ENCODE data around the gene ENPP1. TPM values are rescaled to one million over a fixed set of nuclear protein-coding genes. Genes with fewer than 3 reads are reported as not detected.

The ENPP1 gene
- total RNA-seq, 1 experiment from 2014 or later, result 5.0 TPM

DNA sequence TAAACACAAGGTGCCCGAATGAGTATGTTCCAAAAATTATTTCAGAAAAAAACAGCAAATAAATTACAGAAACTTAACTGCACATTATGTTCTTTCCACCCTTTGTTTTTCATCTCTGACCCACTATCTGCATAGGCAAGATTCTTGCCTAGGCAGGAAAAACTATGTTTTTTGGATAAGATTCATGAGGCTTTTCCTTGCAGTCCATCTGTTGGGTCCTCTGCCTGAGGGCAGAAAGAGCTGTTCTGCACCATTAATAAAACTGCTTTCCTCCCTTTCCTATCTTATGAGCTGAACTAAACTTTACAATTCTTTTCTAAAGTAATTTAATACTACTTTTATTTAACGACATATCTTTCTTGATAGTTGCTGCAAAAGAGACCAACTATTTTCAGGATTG, 21.1 kb downstream of the ENPP1 start:
- no peak for DNase-seq (ENCODE audit: low spot score)

DNA sequence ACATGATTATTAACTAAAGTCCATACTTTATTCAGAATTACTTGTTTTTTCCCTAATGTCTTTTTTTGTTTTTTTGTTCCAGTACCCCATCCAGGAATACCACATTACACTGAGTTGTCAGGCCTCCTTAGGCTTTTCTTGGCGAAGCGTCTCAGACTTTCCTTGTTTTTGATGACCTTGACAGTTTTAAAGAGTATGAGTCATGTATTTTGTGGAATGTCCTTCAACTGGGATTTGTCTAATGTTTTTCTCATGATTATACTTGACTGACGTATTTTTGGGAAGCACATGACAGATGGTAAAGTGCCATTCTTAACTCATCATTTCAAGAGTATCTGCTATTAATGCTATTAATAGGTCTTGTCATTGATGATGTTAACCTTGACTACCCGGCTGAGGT, 23.6 kb downstream of the ENPP1 start:
- DNase-seq (ENCODE audit: low spot score), result peak; percentile 59

DNA sequence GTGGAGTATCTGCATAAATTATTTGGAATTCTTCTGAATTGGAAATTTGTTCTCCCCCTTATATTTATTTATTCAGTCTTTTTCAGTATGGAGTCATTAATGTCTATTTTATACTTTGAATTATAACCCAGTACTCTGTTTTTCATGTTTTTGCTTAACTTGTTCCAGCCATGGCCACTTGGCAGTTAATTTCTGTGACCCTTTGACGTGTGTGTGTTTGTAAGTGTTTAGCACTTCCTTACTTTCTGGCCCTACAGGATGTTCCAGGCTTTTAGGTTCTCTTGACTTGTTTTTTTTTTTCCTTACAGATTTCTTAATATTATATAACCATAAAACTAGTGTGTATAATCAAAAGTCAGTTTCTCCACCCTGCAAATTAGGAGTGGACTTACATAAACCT, 24.1 kb downstream of the ENPP1 start:
- DNase-seq (ENCODE audit: low spot score), result no peak

DNA sequence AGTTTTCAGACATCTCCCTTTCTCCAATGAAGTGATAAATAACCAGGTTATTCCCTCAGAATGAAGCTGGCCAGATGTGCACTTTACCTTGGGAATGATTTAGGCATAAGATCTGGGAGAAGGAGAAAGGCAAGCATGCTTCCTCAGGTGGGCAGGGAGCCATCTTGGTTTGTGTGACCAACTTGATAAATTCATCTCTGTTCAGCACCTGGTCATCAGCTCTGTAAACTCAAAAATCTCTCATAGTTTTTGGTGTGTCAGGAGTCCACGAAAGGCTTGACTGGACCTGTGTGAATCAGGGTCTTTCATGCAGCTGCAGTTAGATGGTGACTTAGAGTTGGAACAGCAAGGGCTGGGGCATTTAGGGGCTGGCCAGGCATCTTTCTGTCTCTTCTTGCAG, 24.5 kb downstream of the ENPP1 start:
- no peak for DNase-seq (ENCODE audit: low spot score)

DNA sequence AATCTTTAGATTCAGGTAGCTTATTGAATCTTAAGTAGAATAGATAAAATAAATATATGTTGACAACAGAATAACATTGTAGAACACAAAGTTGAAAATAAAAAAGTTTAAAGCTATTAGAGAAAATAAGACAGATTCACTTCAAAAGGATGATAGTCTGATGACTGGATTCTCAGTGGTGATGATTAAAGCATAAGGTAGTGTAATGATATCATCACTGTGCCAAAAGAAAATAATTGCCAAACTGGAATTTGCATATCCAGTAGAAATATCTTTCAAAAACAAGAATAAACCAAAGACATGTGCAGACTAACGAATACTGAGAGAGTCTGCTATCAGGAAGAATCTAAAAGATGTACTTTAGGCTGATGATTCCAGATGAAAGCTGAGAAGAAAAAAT, 30.2 kb downstream of the ENPP1 start:
- no peak for DNase-seq (ENCODE audit: low spot score)

DNA sequence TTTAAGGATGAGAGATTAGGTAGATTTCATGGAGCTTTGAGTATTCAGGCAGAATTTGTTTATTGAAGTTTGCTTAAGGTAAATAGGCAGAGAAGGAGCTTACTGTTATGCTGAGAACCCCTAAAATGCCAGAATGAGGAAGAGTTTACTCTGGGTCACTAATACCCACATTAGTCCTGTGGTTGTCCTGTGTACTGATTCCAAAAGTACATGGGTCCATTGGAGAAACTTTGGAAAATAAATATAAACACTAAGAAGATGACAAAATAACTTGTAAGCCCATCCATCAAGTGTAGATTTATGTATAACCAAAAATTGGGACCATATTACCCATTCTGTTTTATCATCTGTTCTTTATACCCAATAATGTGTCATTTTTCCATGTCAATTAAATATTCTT, 31.6 kb downstream of the ENPP1 start:
- no peak for DNase-seq (ENCODE audit: low spot score)

DNA sequence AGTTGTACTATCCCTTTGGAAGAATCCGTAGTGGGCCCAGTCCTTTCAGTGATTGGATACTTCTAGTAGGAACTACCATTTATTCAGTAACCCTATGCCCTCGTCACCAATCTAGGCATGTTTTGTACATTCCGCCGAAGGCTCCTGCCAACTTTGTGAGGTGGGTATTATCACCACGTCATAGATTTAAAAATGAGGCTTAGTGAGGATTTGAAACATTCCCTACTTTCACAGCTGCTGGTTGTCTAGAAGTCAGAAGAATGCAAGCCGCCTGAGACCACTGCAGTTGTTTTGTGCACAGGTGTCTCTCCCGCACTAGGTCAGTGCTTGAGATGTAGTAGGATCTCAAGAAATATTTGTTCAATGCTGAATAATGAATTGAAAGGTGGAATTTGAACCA, 32.6 kb downstream of the ENPP1 start:
- no peak for DNase-seq (ENCODE audit: low spot score)

DNA sequence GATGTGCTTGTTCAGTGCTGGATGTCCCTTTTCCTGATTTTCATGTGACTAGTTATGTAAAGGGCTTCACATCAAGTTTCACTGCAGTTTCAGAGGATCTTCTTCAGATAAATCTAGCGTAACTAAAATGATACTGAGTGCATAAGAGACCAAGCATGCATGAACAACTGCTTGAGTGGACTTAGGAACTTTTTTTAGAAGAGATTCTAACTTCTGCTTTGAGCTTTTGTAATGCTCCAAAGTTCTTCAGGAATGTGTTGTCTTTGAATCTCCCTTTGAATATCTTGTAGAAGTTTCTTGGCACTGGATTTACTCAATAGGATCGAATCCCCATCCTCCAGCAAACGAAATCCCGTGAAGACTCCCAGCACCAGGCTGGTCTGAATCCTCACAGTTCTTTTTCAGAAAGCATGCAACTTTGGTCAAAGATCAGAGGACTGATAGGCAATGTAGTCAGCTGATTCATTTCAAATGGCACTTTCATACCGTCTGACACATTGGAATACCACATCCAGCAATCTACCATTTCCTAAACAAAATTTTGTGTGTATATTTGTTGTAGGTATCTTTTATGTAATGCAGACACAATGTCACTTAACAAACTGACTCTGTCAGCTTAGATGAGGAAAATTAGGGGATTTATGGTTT, 33.2 kb downstream of the ENPP1 start:
- no peak for DNase-seq (ENCODE audit: low spot score)

DNA sequence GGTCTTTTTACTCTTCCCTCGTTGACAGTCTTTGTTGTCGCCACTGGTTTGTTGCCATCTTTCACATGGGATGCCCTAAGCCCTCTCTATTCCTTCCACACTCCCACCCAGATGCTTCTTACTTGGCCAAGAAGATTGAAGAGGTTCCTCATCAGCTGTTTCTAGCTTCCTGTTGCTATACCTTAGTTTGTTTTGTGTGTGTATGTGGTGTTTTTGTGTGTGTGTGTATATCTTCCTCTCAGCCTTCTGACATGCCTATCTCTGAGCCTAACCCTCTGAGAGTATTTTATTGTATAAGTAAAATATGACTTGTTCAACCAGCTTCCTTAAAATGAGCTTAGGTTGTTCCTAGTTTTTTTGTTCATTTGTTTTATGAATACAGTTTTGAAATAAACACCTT, 35.9 kb downstream of the ENPP1 start:
- DNase-seq (ENCODE audit: low spot score), result no peak

DNA sequence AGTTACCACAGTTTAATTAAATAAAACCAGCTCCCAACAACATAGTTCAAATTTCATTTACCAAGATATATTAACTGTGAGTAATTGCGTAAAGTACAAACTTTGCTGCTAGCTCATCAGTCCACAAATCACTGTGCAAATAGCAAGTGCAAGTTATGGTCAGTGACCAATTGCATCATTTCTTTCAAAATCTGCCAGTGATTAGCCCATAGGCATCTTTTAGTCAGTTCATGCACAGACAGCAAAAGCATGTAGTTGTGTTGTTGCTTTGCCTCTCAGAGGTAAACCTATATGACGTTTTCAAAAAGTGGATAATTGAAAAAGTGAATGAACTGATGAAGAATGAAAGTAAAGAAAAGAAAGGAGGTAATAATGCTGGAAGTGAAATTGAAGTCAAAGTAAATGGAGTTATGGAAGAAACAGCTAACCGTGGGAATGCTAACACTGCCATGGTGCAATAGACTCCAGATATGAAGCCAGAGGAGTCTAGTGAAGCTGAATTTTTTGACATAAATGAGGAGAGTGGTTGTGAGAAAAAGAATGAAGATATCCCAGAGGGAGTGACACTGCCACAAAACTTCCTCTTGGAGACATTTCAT, 36.5 kb downstream of the ENPP1 start:
- no peak for DNase-seq (ENCODE audit: low spot score)

DNA sequence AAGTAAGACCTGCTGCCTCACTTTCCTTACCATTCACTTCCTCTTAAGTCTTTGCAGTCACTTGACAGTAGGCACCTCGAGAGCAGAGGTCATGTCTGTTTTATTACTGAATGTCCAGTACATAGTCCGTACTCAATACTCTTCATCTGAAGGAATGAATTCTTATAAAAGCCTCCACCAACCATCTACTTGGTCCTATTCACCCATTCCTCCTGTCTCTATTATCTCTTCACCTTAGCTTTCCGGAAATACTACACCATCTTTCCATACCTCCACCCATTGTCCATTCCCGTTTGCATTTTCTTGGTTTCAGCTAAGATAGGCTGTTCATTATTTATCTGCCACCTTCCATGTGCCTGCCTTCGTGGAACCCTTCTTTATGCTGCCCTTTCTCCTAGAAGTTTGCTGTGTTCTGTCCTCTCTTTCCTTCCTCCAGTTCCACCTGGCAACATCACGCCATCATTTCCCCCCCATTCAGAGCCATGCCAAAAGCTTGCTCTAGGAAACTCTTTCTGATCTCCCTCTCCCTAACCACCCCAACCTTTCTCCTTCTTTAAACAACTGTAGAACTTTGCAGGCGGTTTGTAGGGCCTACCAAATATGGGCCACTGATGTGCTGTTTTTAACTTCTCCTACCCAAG, 38.3 kb downstream of the ENPP1 start:
- no peak for DNase-seq (ENCODE audit: low spot score)

DNA sequence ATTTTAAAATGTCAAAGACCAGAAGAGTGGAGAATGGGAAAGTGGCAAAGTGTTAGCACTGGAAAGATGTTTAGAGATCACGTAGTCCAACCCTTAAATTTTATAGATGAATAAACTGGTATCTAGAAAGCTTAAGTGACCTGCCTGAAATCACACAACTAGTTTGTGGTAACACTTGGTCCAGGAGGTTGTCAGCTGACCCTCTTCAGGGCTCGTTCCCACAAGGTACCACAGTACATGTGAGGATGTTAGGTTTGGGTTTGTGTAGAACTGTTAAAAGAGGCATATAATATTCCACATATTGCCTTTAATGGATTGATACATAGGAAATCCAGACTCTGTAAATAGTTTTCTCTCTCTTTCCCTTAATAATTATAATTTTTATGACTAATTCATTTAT, 39.1 kb downstream of the ENPP1 start:
- DNase-seq (ENCODE audit: low spot score), result no peak

DNA sequence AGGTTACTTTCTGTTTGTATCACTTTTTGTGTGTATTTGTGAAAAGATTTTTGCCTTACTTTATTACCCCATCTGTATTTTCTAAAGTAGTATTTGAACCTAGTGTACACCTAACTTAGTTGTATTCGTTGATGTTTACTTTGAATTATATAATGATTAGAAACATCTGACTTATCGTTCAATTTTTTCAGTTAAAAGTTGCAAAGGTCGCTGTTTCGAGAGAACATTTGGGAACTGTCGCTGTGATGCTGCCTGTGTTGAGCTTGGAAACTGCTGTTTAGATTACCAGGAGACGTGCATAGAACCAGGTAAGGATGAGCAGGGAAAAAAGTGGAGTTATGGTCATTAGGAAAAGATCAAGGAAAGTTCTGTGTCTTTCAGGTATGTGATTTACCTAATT, 42.0 kb downstream of the ENPP1 start:
- no peak for DNase-seq (ENCODE audit: low spot score)

DNA sequence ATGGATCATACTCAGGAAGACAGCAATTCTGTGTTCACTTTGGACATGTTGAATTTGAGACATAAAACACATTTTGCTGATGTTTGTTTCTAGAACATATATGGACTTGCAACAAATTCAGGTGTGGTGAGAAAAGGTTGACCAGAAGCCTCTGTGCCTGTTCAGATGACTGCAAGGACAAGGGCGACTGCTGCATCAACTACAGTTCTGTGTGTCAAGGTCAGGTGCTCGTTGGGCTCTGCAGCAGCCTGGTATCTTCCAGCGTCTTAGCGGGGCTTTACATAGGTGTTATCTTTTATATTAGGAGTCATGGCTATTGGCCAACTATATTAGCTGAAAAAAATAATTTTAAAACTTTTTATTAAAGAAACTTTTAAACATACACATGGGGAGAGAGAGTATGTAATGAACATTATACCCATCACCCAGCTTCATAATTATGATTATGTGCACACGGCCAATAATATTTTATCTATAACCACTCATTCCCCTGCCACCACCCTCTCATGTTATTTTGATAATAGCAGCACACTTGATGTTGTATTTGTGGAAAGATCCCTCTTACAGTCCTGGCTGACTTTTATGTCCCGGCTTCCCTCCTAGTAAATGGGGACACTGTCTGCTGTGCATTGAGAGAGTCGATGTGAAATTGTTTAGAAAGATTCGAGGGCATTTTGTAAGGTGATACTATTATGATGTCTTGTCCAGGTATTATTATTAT, 43.4 kb downstream of the ENPP1 start:
- no peak for DNase-seq (ENCODE audit: low spot score)

DNA sequence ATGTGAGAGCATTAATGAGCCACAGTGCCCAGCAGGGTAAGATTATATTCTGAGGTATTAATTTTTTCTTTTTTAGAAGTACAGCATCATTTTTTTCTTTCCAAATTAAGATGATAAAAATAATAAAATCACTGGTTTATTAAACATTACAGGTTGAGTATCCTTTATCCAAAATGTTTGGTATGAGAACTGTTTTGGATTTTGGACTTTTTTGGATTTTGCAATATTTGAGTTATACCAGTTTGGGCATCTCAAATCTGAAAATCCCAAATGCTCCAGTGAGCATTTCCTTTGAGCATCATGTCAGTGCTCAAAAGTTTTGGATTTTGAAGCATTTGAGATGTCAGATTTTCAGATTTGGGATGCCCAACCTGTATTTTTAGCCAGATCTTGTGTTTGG, 44.4 kb downstream of the ENPP1 start:
- DNase-seq (ENCODE audit: low spot score), result no peak

DNA sequence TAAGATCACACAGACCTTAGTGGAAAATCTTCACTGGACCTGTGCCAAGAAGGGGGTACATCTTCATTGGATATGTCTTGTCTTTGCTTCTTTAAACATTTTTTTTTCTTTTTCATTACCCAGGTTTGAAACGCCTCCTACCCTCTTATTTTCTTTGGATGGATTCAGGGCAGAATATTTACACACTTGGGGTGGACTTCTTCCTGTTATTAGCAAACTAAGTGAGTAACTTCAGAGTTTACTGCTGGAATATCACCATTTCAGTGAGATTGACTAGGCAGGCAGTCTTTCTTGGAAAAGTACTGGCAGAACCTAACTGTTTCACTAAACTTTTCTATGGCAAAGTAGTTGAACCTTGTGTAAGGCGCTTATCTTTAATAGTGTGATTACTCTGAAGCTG, 47.0 kb downstream of the ENPP1 start:
- no peak for DNase-seq (ENCODE audit: low spot score)

DNA sequence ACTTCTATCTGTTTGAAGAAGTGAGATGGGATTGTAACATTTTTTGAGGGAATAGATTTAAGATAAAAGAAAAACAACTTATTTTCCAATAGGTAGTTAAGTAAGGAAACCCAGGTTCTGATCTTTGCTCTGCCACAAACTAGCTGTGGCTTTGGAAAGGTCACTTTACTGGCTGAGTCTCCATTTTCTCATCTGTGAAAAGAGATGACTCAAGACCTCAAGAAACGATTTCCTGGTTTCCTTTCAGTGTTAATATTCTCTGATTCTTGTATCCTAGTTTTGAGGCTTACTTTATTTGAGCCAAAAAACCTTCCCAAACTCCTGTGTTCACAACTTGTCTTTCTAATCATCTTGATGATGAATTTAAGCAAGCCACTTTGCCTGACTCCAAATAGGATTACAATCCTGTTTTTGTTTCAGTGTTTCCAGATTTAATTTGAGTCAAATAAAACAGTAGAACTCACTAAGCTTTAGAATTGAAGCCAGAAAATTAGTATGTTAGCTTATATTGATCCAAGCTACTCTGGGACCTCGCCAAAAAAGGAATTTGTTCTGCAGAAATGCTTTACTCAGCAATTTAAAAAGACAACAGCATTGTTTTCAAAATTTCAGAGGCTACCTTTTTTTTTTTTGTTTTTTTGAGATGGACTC, 51.1 kb downstream of the ENPP1 start:
- peak; percentile 54 for DNase-seq (ENCODE audit: low spot score)

DNA sequence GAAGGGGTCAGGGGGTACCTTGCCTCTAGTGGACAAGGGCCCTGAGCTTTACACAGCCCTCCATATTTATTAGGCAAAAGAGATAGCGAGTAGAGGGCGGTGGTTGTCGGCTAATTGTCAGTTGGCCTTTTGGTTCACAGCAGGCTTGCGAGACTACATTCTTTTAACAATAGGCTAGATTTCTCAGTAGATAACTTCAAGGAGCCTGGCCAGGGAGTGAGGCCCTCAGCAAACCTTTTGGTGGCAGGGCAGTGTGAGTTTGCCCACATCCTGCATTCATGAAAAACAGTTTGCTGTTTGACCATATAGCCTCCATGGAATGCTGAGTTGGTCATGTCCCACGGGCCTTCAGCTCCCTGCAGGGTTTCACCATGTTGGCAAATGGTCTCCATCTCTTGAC, 51.8 kb downstream of the ENPP1 start:
- peak; percentile 14 for DNase-seq (ENCODE audit: low spot score)

DNA sequence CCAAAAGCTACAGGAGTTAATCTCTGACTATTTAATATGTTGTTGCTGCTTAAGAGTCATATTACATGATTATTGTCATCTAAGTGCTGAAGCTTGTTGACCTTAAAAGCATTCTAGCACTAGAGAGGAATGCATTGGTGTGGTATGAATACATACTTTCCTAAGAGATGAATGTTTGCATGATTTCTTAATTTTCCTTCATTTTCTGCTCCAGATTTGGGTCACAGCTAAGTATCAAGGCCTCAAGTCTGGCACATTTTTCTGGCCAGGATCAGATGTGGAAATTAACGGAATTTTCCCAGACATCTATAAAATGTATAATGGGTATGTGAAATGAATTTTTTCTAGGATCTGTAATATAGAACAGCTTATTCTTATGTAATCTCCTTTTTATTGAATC, 53.6 kb downstream of the ENPP1 start:
- no peak for DNase-seq (ENCODE audit: low spot score)

DNA sequence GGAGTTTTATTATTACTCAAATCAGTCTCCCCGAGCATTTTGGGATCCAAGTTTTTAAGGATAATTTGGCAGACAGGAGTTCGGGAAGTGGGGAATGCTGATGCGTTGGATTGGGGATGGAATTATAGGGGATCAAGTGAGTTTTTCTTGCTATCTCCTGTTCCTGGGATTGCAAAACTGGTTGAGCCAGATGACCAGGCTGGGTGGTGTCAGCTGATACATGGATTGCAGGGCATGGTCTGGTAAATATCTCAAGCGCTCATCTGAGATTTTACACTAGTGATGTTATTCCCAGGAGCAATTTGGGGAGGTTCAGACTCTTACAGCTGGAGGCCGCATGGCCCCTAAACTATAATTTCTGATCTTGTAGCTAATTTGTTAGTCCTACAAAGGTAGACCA, 54.7 kb downstream of the ENPP1 start:
- DNase-seq (ENCODE audit: low spot score), result no peak

DNA sequence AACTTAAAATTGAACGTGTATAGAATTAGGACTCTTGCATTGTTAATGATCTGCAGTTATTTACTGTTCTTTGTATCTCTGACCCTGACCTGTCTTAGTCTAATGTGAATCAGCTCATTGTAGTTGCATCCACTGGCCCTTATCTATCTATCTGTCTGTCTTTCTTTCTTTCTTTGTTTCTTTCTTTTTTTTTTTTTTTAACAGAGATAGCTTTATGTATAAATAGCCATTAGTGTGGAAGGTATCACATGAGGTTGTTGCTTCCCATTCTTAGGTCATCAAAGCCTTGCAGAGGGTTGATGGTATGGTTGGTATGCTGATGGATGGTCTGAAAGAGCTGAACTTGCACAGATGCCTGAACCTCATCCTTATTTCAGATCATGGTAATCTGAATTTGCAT, 59.9 kb downstream of the ENPP1 start:
- DNase-seq (ENCODE audit: low spot score), result no peak

DNA sequence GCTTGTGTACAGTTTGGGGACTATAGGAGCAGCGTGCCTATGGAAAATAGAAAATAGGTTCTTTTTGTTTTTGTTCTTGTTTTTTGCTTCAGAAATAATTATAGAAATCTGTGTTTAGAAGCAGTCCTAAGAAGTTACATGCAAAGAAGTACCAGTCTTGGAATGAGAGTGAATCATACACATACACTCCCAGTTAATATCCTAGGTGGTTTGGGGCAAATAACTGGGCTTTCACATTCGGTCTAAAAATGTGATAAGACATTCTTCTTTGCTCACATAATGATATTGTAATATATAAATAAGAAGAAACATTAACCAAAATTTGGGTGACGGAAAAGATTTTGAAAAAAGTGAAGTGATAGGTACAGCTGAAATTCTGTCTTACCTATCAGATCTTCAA, 61.0 kb downstream of the ENPP1 start:
- no peak for DNase-seq (ENCODE audit: low spot score)

DNA sequence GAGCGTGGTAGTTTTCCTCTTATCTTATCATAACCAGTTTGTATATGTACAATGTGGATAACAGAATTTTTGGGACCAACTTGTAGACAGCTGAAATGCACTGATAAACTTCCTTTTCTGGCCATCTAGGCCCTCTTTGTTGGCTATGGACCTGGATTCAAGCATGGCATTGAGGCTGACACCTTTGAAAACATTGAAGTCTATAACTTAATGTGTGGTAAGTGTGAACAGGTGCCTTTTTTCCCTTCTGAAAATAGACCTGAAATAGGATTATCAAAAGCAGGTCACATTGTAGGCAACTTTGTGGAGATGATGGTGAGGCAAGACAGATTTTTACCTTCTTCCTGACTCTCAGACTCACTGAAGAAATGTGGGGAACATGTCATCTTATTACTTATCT, 67.8 kb downstream of the ENPP1 start:
- DNase-seq (ENCODE audit: low spot score), result no peak

Measured in A172 (cell line).